Dedifferentiated amniotic fluid mesenchymal stem cell (primary cell): ENCODE data around the gene ZNF415.
"Not testable (repeated sequence)": the region's sequence is repeated elsewhere in the genome, so short reads cannot be mapped to it uniquely, and the experiment has no call there.

Experiments
- DNase-seq: peaks from one replicate; pipeline ENCODE4 v3.0.0-alpha.2; 2016; ENCODE audit errors: extremely low spot score

Gene ZNF415

GRCh38 chr19:53102756-53103233, 29.9 kb downstream of the ZNF415 start:
- DNase-seq, result no peak

GRCh38 chr19:53102206-53102755, 30.4 kb downstream of the ZNF415 start:
- no peak for DNase-seq

- no peak for DNase-seq
These were observed 31.2 kb downstream of the ZNF415 start for GRCh38 chr19:53101518-53101917.

- DNase-seq, result not testable (repeated sequence)
These were observed 34.1 kb downstream of the ZNF415 start for GRCh38 chr19:53098570-53098969.

GRCh38 chr19:53096982-53097690, 35.6 kb downstream of the ZNF415 start:
- DNase-seq, result not testable (repeated sequence)

GRCh38 chr19:53096579-53096978, 36.1 kb downstream of the ZNF415 start:
- DNase-seq, result not testable (repeated sequence)

- DNase-seq, result no peak
These were observed 37.7 kb downstream of the ZNF415 start for GRCh38 chr19:53094754-53095575.

GRCh38 chr19:53092723-53093122, 40.0 kb downstream of the ZNF415 start:
- no peak for DNase-seq

- no peak for DNase-seq
These were observed 41.1 kb downstream of the ZNF415 start for GRCh38 chr19:53091413-53092254.

GRCh38 chr19:53088091-53088490, 44.6 kb downstream of the ZNF415 start:
- DNase-seq, result no peak

GRCh38 chr19:53086949-53087348, 45.8 kb downstream of the ZNF415 start:
- DNase-seq, result no peak

- no peak for DNase-seq
These were observed 47.2 kb downstream of the ZNF415 start for GRCh38 chr19:53085496-53085895.

GRCh38 chr19:53082929-53083328, 49.8 kb downstream of the ZNF415 start:
- no peak for DNase-seq

GRCh38 chr19:53079313-53079924, 53.3 kb downstream of the ZNF415 start:
- DNase-seq, result no peak

- no peak for DNase-seq
These were observed 54.0 kb downstream of the ZNF415 start for GRCh38 chr19:53078668-53079067.

- no peak for DNase-seq
These were observed 55.7 kb downstream of the ZNF415 start for GRCh38 chr19:53076984-53077383.

- DNase-seq, result no peak
These were observed 63.9 kb downstream of the ZNF415 start for GRCh38 chr19:53068834-53069233.

- no peak for DNase-seq
These were observed 64.5 kb downstream of the ZNF415 start for GRCh38 chr19:53068199-53068598.

GRCh38 chr19:53057904-53058580, 74.7 kb downstream of the ZNF415 start:
- no peak for DNase-seq
